GM23248 (cell line): ENCODE results near the gene KRT84. TPM values are rescaled to one million over a fixed set of nuclear protein-coding genes. Genes with fewer than 3 reads are reported as not detected.

Experiments
- DNase-seq: peaks from one replicate; pipeline ENCODE4 v3.0.0-alpha.2; 2015
- H2AFZ ChIP-seq: fragments of 200-600 bp; sonication (generic); 2 replicates; pipeline ENCODE4 v1.6.1; 2016; ENCODE audit warnings: antibody characterized with exemption
- H3F3A ChIP-seq: fragments of 200-600 bp; sonication (generic); 2 replicates; pipeline ENCODE4 v1.6.1; 2016; ENCODE audit warnings: mild to moderate bottlenecking, antibody characterized with exemption, mixed run types; ENCODE audit not compliant: insufficient read depth
- H3K27ac ChIP-seq: fragments of 200-600 bp; sonication (generic); 2 replicates; pipeline ENCODE4 v1.5.1; 2016; ENCODE audit warnings: mild to moderate bottlenecking
- H3K27me3 ChIP-seq: fragments of 200-600 bp; sonication (generic); replicated peaks from 2 replicates; pipeline ENCODE4 v1.6.1; 2016; ENCODE audit warnings: mild to moderate bottlenecking; ENCODE audit not compliant: insufficient read depth
- H3K36me3 ChIP-seq: fragments of 200-600 bp; sonication (generic); 2 replicates; pipeline ENCODE4 v1.6.1; 2016; ENCODE audit warnings: low read depth, mild to moderate bottlenecking
- H3K4me1 ChIP-seq: fragments of 200-600 bp; sonication (generic); 2 replicates; pipeline ENCODE4 v1.6.1; 2016; ENCODE audit warnings: mild to moderate bottlenecking; ENCODE audit not compliant: insufficient read depth
- H3K4me2 ChIP-seq: fragments of 200-600 bp; sonication (generic); one replicate; pipeline ENCODE4 v1.6.1; 2016; ENCODE audit warnings: mild to moderate bottlenecking; ENCODE audit not compliant: unreplicated experiment
- H3K4me3 ChIP-seq: fragments of 200-600 bp; sonication (generic); 2 replicates; pipeline ENCODE4 v1.5.1; 2016; ENCODE audit warnings: mild to moderate bottlenecking
- H3K79me2 ChIP-seq: fragments of 200-600 bp; sonication (generic); 2 replicates; pipeline ENCODE4 v1.6.1; 2016; ENCODE audit warnings: mild to moderate bottlenecking; ENCODE audit not compliant: insufficient read depth
- H3K9ac ChIP-seq: fragments of 200-600 bp; sonication (generic); 2 replicates; pipeline ENCODE4 v1.6.1; 2016; ENCODE audit warnings: mild to moderate bottlenecking
- H3K9me2 ChIP-seq: fragments of 200-600 bp; sonication (generic); 2 replicates; pipeline ENCODE4 v1.6.1; 2016; ENCODE audit warnings: mixed run types, mild to moderate bottlenecking, moderate library complexity; ENCODE audit not compliant: insufficient read depth
- H3K9me3 ChIP-seq: fragments of 200-600 bp; sonication (generic); one replicate; pipeline ENCODE4 v1.6.1; 2017; ENCODE audit warnings: low read depth
- H4K20me1 ChIP-seq: fragments of 200-600 bp; sonication (generic); 2 replicates; pipeline ENCODE4 v1.6.0; 2016; ENCODE audit not compliant: insufficient read depth
- EZH2 ChIP-seq: fragments of 200-600 bp; sonication (generic); IDR thresholded peaks from 2 replicates; pipeline ENCODE4 v1.6.1; 2018; ENCODE audit warnings: antibody characterized with exemption, mild to moderate bottlenecking; ENCODE audit not compliant: insufficient read depth, poor library complexity, severe bottlenecking
- EZH2phosphoT487 ChIP-seq: fragments of 200-600 bp; sonication (generic); IDR thresholded peaks from 2 replicates; pipeline ENCODE4 v1.6.1; 2018; ENCODE audit warnings: antibody characterized with exemption, moderate library complexity, mild to moderate bottlenecking, low read depth; ENCODE audit not compliant: insufficient read depth
- WGBS, 2 experiments: methylation state at CpG; one replicate each; pipeline ENCODE4 v1.1.6; 2015 to 2017; ENCODE audit warnings: low lambda C conversion rate in 2 of 2, low coverage in 1 of 2; ENCODE audit errors: missing lambda C conversion rate in 2 of 2; 5-methylcytosine and 5-hydroxymethylcytosine counted together
- in situ Hi-C: fragments of 300-500 bp; cut with MboI; formaldehyde crosslinking; loops from 2 replicates; pipeline ENCODE4 v1.15.0; 2020
- polyA plus RNA-seq: library from polyadenylated mRNA; unstranded; fragments of >200 nt; fragmentation: Nextera tagmentation; extraction: Ambion mirVana; gene quantifications from 2 replicates; pipeline ENCODE4 v1.2.1, GENCODE V29; 2016
- total RNA-seq: library from RNA; depleted of rRNA; stranded (reverse); fragments of >200 nt; shearing (Covaris generic); gene quantifications from 2 replicates; pipeline ENCODE4 v1.2.3, GENCODE V29; 2014

Gene KRT84
- total and polyA plus RNA-seq, 2 experiments from 2014 or later, result not detected

- Histone ChIP-seq H3K4me1 (no peaks in the 10 kb centered on the region), H3K9ac (no peak overlapping the region), H3K27me3 (peaks cover 26% of the 10 kb centered on the region), H4K20me1 (no peaks in the 10 kb centered on the region), H3K27ac (no peak overlapping the region), H3K36me3 (no peaks in the 10 kb centered on the region), H3K4me2 (no peak overlapping the region), H3K9me3 (no peaks in the 10 kb centered on the region), H3F3A (0 out of 2 replicates have a peak, but pooled peaks cover 5% of the 10 kb centered on the region), H3K79me2 (no peaks in the 10 kb centered on the region), H2AFZ (no peak overlapping the region), H3K9me2 (no peaks in the 10 kb centered on the region), H3K4me3 (no peak overlapping the region)
- WGBS, 2 experiments, result 63 to 69% methylated on average over 10 of the region's 10 CpGs
- peak; percentile 20 for DNase-seq
- in situ Hi-C loops, result no loop called here
- TF ChIP-seq EZH2phosphoT487, result no peak
Observed at GRCh38 chr12:52338241-52338960, 47.1 kb downstream of the KRT84 start.

DNA sequence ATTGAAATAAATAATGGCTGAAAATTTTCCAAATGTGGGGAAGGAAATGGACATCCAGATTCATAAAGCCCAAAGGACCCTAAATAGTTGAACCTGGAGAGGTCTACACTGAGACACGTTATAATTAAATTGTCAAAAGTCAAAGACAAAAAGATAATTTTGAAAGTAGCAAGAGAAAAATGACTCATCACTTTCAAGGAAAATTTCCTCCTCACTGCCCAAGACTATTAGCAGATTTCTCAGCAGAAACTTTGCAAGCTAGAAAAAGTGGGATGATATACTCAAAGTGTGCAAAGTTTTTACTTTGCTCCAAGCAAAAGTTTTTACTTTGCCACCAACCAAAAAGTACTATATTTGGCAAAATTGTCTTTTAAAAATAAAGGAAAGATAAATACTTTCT lies 48.4 kb downstream of the KRT84 start:
- Histone ChIP-seq H3K4me2 (no peak overlapping the region), H3K9ac (no peak overlapping the region), H3K9me3 (no peaks in the 10 kb centered on the region), H3K36me3 (no peaks in the 10 kb centered on the region), H3K4me3 (no peak overlapping the region), H3K79me2 (no peaks in the 10 kb centered on the region), H4K20me1 (no peaks in the 10 kb centered on the region), H3F3A (0 out of 2 replicates have a peak, but pooled peaks cover 5% of the 10 kb centered on the region), H2AFZ (no peak overlapping the region), H3K9me2 (no peaks in the 10 kb centered on the region), H3K27ac (no peak overlapping the region), H3K27me3 (peaks cover 22% of the 10 kb centered on the region), H3K4me1 (no peaks in the 10 kb centered on the region)
- WGBS, 2 experiments, result 30 to 33% methylated on average over 1 of the region's 1 CpG
- DNase-seq, result peak; percentile 42
- in situ Hi-C loops, result no loop called here
- TF ChIP-seq EZH2phosphoT487, result no peak
- no peak for TF ChIP-seq EZH2

GRCh38 chr12:52336641-52337040 lies 48.8 kb downstream of the KRT84 start:
- Histone ChIP-seq H3F3A (0 out of 2 replicates have a peak, but pooled peaks cover 5% of the 10 kb centered on the region), H3K27me3 (peaks cover 18% of the 10 kb centered on the region), H3K79me2 (no peaks in the 10 kb centered on the region), H3K27ac (no peak overlapping the region), H3K9me3 (no peaks in the 10 kb centered on the region), H3K36me3 (no peaks in the 10 kb centered on the region), H3K4me3 (no peak overlapping the region), H3K9me2 (no peaks in the 10 kb centered on the region), H3K9ac (no peak overlapping the region), H2AFZ (no peak overlapping the region), H3K4me2 (no peak overlapping the region), H4K20me1 (no peaks in the 10 kb centered on the region), H3K4me1 (no peaks in the 10 kb centered on the region)
- no peak for DNase-seq
- in situ Hi-C loops, result no loop called here
- no peak for TF ChIP-seq EZH2phosphoT487
- TF ChIP-seq EZH2, result no peak
- WGBS, 2 experiments, result 50 to 52% methylated on average over 2 of the region's 2 CpGs

DNA sequence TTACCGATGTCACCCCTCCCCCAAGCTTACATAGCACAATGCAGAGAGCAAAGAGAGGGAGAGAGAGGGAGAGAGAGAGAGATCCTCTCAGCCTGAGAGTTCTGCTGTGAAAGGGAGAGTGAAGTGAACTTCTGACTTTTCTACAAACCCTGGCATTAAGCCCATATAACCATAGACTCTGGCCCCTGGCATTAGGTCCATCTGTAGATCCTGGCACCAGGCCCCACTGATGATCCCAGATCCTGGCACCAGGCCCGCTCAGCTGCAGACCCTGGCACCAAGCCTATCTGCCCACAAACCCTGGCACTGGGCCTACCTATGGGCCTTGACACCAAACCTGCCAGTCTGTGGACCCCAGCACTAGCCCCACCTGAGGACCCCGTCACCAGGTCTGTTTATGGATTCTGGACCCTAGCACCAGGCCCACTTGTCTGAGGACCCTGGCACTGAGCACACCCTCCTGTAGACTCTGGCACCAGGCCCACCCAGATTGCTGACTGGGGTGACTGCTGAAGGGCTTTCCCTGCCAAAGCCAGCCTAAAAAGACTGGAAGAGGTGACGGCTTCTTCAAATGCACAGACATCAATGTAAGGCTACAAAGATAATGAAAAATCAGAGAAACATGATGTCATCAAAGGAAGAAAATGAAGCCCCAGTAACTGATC lies 49.7 kb downstream of the KRT84 start:
- Histone ChIP-seq H3K4me1 (no peaks in the 10 kb centered on the region), H3K4me2 (no peak overlapping the region), H3K27ac (no peak overlapping the region), H3K9me2 (no peaks in the 10 kb centered on the region), H3K36me3 (no peaks in the 10 kb centered on the region), H4K20me1 (no peaks in the 10 kb centered on the region), H3K9me3 (no peaks in the 10 kb centered on the region), H3K79me2 (no peaks in the 10 kb centered on the region), H2AFZ (no peak overlapping the region), H3K27me3 (peaks cover 15% of the 10 kb centered on the region), H3K4me3 (no peak overlapping the region), H3K9ac (no peak overlapping the region), H3F3A (0 out of 2 replicates have a peak, but pooled peaks cover 5% of the 10 kb centered on the region)
- DNase-seq, result no peak
- TF ChIP-seq EZH2 (no peak), EZH2phosphoT487 (no peak)
- WGBS, 2 experiments, result 55 to 61% methylated on average over 4 of the region's 4 CpGs
- in situ Hi-C loops, result no loop called here
